ENCODE data around the gene RUNX1.

Gene RUNX1

GRCh38 chr21:34754690-34755647, 294.1 kb downstream of the RUNX1 start:
- DNase-seq = no peak

- DNase-seq = no peak
Observed at GRCh38 chr21:34748862-34749261, 300.2 kb downstream of the RUNX1 start.

GRCh38 chr21:34745557-34746255, 303.4 kb downstream of the RUNX1 start:
- peak; percentile 56 for DNase-seq

- DNase-seq = no peak
Observed at GRCh38 chr21:34744801-34745200, 304.3 kb downstream of the RUNX1 start.

- no peak for DNase-seq
Observed at GRCh38 chr21:34743831-34744230, 305.3 kb downstream of the RUNX1 start.

GRCh38 chr21:34743285-34743684, 305.8 kb downstream of the RUNX1 start:
- no peak for DNase-seq

GRCh38 chr21:34740198-34740597, 308.9 kb downstream of the RUNX1 start:
- DNase-seq = no peak
